HL-60/S4 (cell line): ENCODE results near the gene ACSM3.
"Not testable (repeated sequence)": the region's sequence is repeated elsewhere in the genome, so short reads cannot be mapped to it uniquely, and the experiment has no call there.

Experiments used
- in situ Hi-C: fragments of 300-500 bp; cut with MboI; formaldehyde crosslinking; loops from 2 replicates; pipeline ENCODE4 v1.14.3; 2022; ENCODE audit warnings: low sequenced_read_pairs

Gene ACSM3

GRCh38 chr16:20755238-20755637, 8.6 kb upstream of the ACSM3 start:
- in situ Hi-C loops = no loop called here

GRCh38 chr16:20755799-20756198, 8.0 kb upstream of the ACSM3 start:
- in situ Hi-C loops = not testable (repeated sequence)

- in situ Hi-C loops = no loop called here
These were observed 3.5 kb upstream of the ACSM3 start for GRCh38 chr16:20760346-20760745.

DNA sequence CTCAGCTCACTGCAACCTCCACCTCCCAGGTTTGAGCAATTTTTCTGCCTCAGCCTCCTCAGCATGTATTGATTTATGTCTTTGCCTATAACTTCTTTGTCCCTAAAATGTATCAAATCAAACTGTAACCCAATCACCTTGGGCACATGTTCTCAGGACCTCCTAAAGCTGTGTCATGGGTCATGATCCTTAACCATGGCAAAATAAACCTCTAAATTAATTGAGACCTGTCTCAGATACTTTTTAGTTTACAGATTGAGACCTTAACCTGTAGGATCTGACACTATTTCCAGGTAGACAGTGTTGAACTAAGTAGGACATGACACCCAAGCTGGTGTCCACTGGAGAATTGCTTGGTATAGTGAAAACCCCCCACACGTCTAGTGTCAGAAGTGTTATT, 2.6 kb upstream of the ACSM3 start:
- in situ Hi-C loops = no loop called here

DNA sequence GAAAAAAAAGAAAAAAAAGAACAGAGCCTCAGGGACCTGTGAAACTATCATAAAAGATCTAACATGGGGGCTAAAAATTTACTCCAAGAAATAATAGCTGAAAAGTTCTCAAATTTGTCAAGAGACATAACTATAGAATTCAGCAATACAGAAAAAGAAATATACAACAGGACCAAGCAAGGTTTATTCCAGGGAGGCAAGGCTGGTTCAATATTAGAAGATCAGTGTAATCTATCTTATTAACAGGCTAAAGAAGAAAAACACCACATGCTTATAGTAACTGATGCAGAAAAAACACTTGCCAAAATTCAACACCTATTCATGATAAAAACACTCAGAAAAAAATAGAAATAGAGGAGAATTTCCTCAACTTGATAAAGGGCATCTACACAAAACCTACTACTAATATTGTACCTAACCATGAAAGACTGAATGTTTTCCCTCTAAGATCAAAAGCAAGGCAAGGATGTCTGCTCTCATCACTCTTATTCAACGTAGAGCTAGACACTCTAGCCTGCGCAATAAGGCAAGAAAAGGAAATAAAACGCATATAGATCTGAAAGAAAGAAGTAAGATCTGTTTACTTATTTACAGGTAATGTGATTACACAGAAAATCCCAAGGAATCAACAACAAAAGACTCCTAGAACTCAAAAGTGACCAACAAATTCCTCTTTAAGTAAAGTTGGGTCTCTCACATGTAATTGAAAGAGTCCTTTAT, 1.2 kb upstream of the ACSM3 start:
- in situ Hi-C loops = no loop called here

GRCh38 chr16:20764448-20764847, 634 bp downstream of the ACSM3 start:
- in situ Hi-C loops = not testable (repeated sequence)

DNA sequence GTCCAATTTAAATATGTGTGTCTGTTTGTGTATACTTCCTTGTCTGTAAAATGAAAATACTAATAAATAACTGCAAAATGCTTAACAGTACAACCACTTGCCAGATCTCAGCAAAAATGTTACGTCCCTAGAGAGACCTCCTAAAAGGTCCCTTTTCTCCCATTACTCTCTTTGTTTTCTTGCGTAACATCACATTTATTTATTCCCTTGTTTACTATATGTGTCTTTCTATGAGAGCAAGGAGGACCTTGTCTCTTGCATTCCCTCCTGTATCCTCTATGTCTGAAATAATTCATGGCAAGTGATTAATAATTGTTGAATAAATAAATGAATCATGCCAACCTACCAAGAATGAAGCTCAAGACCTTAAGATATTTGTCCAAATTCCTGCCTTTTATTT, 1.9 kb downstream of the ACSM3 start:
- in situ Hi-C loops = no loop called here

DNA sequence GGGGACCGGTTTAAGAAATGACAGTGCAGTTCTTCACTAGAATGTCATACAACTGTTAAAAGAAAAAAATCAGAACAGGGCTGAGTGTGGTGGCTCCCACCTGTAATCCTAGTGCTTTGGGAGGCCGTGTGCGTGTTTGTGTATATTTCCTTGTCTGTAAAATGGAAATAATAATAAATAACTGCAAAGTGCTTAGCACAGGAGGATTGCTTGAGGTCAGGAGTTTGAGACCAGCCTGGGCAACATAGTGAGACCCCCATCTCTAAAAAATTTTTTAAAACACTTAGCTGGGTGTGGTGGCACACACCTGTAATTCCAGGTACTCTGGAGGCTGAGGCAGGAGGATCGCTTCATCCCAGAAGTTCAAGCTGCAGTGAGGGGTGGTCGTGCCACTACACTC, 2.5 kb downstream of the ACSM3 start:
- in situ Hi-C loops = no loop called here

GRCh38 chr16:20767577-20767976, 3.8 kb downstream of the ACSM3 start:
- in situ Hi-C loops = no loop called here

GRCh38 chr16:20768121-20768520, 4.3 kb downstream of the ACSM3 start:
- in situ Hi-C loops = no loop called here

DNA sequence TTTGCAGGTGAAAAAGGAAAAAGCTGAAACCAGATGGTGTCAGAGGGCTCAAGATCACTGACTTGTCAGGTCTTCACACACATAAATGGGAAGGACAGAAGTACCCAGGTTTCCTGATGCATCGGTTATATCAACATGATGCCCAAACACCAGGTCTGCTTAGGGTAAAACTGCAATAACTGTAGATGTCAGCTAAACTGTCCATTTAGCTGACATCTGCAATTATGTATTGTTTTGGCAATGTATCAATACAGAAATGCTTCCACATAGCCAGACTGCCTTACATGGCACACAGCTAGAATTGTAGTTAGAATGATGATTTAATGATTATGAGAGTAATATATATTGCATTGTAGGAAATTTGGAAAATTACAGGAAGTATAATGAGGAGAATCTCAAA, 5.0 kb downstream of the ACSM3 start:
- in situ Hi-C loops = no loop called here

GRCh38 chr16:20773679-20774078, 9.9 kb downstream of the ACSM3 start:
- in situ Hi-C loops = no loop called here

GRCh38 chr16:20774703-20775362, 11.0 kb downstream of the ACSM3 start:
- in situ Hi-C loops = no loop called here

GRCh38 chr16:20781697-20782096, 17.9 kb downstream of the ACSM3 start:
- in situ Hi-C loops = no loop called here

GRCh38 chr16:20782470-20782869, 18.7 kb downstream of the ACSM3 start:
- in situ Hi-C loops = no loop called here

DNA sequence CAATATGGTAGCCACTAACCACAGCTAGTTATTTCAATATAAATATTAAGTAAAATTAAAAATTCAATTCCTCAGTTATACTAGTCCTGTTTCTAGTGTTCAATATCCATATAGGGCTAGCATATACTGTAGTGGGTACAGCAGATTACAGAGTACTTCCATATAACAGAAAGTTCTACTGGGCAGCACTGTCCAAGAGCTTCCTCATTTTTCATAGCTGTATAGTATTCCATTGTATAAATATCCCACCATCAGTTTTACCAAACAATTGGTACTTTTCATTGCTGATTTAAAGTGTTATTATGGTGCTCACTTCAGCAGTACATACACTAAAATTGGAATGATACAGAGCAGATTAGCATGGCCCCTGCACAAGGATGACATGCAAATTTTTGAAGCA, 20.4 kb downstream of the ACSM3 start:
- in situ Hi-C loops = no loop called here

DNA sequence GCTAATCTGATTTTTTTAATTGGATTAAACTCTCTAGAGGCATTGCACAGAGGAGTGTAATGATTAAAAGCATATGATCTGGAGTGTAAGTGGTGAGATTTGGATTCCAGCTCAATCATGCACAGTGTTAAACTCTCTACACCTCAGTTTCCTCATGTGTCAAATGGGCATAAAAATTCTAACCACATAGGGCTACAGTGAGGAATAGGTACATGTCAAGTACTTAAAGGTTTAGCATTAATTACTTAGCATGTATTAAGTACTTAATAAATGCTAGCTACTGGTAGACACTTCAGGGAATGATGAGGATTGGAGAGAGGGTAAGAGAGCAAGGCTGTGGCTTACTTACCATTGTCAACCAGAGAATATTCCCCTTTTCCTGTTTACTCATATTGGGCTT, 25.3 kb downstream of the ACSM3 start:
- in situ Hi-C loops = no loop called here

- in situ Hi-C loops = no loop called here
These were observed 28.3 kb downstream of the ACSM3 start for GRCh38 chr16:20791923-20792612.

- in situ Hi-C loops = no loop called here
These were observed 34.5 kb downstream of the ACSM3 start for GRCh38 chr16:20798364-20798763.

GRCh38 chr16:20799599-20799998, 35.8 kb downstream of the ACSM3 start:
- in situ Hi-C loops = no loop called here

GRCh38 chr16:20801278-20801677, 37.5 kb downstream of the ACSM3 start:
- in situ Hi-C loops = loop anchor here (25.0 kb wide), 1 partner anchor 1536 kb away; no protein-coding TSS in a partner anchor

- in situ Hi-C loops = loop anchor here (25.0 kb wide), 1 partner anchor 1534 kb away; no protein-coding TSS in a partner anchor
These were observed 39.4 kb downstream of the ACSM3 start for GRCh38 chr16:20803192-20803560.
